GM18498 (cell line): ENCODE results near the gene COL4A4.
"Not testable (repeated sequence)": the region's sequence is repeated elsewhere in the genome, so short reads cannot be mapped to it uniquely, and the experiment has no call there.

Experiments
- ATAC-seq: cut with Tn5 transposase; IDR thresholded peaks from one replicate; pipeline ENCODE4 v1.9.1; 2021; ENCODE audit warnings: mild to moderate bottlenecking, moderate library complexity; ENCODE audit not compliant: unreplicated experiment

COL4A4 gene

DNA sequence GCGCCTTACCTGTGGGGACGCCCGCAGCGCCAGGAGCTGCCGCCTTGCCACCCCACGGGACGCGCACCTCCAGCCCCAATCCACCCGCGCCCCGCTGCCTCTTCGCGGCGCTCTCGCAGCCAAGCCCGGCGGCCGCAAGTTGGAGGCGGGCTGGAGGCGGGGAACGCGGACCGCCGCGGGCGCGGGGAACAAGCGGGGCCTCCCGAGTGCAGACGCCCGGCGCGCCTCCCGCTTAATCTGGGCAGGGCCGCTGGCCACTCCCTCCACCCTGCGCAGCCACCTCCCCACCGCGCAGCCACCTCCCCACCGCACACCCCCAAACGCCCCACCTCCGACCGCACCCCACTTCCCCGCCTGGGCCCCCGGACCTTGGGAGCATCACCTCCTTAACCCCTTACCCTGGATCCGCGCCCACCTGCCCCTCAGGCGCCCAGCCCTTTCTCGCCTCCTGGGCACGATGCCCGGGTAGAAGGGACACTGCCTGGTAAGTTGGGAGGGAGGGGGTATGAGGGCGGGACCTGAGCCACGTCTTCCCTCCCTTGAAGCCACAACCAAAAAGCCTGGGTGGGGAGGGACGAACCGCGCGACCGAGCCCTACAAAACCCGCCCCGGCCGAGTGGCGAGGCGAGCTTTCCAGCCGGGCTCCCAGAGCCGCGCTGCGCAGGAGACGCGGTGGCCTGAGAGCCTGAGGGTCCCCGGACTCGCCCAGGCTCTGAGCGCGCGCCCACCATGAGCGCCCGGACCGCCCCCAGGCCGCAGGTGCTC, at the start of gene COL4A4, which contains the start of gene COL4A3:
COL4A4 (minus strand) TSS at position 208 of the 765 bp plus-strand sequence. CDS start 16,722 bp downstream, outside the sequence.
COL4A3 (plus strand) TSS at position 627 of the 765 bp plus-strand sequence; CDS start at position 730, 103 bp downstream.
- ATAC-seq: peak; percentile 61

DNA sequence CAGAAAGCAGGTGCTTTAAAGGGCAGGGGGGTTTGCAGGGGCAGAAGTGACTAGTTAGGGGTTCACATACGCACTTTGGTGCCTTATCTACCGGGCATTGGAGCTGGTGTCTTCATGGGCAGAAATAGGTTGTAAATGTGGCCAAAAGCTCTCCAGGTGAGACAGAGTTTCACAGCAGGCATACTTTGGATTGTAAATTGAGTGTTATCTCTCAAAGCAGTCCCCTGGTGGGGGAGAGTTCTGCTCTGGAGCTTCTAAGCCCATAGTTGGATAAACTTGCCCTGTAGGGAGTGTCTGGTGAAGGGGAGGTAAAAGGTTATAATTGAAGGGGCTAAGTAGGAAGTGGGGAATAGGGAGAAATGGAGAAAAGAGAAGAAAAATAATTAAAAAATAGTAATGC, 43.6 kb upstream of the COL4A4 start:
- no peak for ATAC-seq

DNA sequence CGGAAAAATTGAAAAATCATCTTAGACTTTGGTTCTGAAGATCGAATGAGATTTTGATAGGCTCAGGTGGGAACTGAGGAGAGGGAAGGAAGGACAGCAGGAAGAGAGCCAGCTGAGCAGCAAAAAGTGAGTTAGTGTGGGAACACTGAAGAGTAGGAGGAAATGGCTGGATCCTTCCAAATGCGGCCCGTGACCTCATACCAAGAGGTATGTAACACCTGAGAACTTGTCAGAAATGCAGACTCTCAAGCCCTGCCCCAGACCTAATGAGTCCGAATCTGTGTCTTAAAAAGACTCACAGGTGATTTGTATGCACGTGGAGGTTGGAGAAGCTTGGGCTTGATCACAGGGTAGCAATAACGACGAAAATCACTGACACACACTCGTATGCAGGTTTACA, 42.4 kb upstream of the COL4A4 start:
- no peak for ATAC-seq

DNA sequence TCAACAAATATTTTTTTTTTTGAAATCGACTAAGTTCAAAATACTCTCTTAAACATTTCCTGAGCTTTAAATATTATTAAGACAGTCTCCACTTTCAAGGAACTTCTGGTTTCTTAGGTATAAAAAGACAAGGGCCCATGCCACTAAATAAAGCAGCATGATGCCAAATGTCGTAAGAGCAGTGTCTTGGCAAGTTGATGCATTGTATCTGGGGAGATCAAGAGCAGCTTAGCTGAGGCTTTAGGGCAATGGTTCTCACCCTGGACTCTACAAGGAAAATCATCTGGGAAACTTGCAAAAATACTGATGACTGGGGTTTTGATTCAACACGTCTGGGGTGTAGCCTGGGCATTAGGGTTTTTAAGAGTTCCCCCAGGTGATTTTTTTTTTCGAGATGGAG, 41.7 kb upstream of the COL4A4 start:
- no peak for ATAC-seq

DNA sequence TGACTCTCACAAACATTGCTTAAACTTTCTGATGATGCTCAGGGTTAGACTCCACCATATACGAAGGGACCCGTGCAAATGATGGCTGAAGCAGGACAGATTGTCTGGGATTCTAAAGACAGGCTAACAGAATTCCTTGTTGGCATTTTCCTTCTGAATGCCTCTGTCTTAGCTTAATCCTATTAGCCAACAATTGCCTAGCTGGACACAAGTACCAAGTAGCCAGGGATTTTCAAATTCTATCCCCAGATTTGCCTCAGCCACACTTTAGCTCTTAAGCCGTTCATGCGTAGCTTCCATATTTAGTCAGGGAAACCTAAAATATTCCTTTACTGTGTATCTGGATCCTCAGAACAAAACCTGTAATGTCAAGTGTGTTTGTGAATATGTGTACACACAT, 40.4 kb upstream of the COL4A4 start:
- no peak for ATAC-seq

DNA sequence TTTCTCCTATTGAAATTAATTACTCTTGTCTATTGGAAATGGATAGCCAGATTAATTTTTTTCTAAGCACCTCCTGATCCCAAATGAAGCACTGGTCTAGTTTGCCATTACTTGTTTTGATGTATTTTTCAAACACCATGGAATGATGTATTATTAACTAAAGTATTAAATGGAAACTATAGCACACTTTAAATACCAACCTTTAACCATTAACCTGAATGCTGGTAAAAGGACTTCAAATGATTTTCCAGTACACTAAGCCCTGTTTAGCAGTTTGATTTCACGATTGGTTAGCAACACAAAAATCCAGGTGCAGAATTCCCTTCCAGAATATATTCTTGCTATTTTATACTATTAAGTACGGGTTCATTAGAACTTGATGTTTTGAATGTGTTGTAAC, 37.8 kb upstream of the COL4A4 start:
- no peak for ATAC-seq

DNA sequence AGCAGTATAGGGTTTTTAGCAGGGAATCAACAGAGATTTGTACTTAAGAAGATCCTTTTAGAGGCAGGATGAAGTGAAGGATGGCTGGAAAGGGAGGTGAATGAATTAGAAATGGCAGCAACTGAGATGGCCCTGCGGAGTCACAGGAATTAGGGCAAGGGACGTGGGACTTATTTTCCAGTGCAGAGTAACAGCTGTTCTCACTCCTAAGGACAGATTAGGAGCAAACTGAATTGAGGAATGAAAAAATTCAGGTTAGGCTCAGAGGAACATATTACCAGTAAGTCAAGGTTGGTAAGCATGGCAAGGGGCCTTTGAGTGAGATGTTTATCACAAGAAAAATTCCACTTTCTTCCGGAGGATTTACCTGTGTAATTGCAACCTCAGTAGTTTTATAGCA, 34.9 kb upstream of the COL4A4 start:
- no peak for ATAC-seq

DNA sequence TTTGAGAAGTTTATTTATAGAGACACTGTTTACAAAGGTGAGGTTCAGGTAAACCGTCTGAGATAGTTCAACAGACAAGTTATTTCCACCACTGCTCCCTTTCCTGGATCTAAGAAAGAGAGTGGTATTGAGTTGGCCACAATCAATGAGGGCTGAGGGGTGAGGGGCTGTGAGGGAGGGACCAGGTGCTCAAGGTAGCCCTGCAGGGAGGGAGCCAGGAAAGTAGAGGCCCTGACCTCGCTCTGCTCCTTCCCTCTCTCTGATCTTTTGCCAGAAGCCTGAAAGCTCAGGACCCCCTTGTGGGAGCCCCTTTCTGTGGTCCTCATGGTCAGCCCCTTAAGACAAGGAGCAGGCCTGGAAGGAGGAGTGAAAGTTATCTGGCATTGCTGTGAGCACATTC, 30.2 kb upstream of the COL4A4 start:
- no peak for ATAC-seq

DNA sequence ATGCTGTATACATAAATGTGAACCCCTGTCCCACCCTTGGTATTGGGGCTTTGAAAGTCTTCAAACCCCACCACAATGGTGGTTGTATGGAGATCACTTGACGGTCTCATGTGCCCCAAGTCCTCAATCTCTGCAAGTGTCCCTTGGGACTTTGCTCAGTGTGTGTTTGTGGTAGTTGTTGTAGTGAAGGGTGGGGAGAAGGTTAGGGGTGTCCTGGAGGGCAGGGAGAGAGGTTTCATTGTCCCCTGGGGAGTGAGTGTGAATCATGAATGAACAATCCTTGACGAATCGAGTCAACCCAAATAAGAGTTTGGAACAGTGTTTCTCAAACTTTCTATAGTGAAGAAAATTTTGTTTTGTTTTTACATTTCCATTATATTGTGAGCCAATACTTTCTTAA, 28.5 kb upstream of the COL4A4 start:
- ATAC-seq: no peak

DNA sequence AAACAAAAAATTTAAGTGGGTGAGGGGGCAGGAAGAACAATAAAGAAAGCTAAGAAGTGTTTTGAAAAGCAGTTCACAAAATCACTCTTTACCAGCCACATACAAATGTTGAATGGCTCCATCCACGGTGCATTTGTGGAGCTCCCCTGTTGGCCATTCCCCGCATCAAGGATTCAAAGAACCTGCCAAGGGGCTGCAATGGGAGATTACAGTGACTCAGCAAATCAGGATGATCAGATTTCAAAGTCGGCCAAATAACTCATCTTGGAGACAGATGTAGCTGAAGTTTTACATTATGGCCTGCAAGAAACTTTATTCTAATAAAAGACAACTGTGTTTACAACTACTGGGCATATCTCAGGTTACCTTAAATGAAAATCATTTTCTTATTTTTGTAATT, 27.4 kb upstream of the COL4A4 start:
- ATAC-seq: no peak

DNA sequence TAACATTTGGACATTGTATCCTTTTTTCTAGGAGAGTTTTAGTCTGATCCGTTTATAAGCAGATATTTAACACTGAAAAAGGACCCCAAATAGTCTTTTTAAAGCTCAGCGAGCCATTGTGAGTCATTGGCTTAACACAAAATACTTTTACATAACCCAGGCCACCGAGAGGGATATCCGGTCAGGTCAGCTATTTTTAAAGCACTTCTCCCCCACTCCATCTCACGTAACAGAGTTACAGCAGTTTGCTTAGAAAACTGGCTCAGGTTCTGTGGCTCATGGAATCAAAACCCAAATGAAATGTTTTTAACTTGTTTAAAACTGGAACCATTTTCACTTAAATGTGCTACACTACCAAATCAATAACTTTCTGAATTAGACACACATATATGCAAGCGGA, 24.3 kb upstream of the COL4A4 start:
- peak; percentile 81 for ATAC-seq

DNA sequence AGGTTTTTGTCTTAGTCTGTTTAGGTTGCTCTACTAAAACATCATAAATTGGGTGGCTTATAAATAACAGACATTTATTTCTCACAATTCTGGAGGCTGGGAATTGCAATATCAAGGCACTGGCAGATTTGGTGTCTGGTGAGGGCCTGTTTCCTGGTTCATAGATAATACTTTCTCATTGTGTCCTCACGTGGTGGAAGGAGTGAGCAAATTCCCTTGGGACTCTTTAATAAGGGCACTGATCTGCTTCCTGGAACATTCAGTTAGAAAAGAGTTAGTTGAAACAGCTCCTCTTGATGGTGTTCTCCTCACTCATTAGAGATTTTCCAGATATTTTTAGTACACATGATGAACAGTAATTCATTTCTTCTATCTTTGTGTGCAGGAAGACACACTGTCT, 22.7 kb upstream of the COL4A4 start:
- ATAC-seq: no peak

DNA sequence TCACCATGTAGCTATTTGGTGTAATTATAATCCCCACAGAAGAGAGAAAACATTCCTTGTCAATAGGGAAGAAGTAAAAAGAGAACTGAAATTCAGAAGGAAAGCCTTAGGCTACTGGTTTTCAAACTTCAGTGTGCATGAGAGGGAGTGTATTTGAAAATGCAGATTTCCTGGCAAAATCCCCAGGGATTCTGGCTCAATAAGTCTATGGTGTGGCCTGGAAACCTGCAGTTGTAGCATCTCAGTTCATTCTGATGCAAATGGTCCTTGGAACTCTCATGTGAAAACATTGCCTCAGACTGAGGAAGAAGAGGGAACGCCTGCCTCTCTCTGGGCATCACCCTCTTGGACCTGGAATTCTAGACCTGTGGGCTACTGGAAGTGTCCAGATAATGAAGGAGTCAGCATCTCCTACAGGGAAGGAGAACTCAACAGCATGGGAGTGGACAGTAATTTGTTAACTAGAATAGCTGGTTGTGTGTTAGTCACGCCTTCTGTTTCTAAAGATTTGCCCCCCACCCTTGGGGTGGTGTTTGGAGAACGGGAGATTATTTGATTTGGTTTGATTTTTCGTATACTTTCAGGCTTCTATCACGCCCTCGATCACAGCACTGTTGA, 21.7 kb upstream of the COL4A4 start:
- no peak for ATAC-seq

DNA sequence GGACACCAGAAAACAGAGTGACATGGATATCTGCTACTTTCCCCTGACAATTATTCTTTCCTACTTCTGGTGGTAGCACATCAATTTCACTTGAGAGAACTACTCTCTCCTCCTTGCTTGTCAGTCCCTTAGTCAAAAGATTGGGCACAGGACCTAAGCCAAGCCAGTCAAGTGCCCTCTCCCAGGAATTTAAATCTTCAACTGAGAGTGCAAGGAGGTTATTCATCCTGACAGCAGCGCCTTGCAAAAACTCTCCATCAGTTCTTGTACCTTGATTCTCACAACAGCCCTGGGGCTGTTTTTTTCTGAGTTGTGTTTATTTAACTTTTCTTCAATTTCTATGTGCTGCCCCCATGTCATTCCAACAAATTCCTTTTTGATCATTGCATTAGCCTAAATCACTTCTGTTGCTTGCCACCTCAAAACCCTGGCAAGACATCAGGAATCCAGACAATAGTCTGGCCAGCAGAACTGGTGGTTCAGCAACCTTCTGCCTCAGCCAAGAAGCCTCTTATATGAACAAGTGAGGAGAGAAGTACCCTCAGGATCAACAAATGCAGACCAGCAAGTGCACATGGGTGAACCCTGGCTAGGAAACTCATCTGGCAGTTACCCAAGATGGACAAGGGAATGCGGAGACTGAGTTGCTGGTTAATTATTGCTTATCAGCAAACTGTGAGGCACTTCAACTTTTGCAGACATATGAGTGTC, 19.8 kb upstream of the COL4A4 start:
- ATAC-seq: no peak

DNA sequence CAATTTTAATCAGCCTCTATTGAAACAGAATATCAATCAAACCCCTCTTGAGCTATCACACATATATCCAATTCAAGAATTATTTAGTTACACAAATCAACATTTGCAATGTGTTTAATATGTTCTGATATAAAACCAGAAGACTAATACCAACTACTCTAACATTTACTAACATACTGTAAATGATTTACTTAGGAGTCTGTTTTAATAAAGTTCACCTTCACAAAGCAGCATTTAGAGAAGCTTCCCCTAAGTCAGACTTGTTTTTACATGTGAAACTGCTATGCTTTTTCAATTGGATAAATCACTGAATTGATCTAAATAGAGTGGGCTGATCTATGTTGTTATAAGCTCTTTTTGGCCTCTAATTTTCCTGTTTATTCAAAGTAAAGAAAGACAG, 18.8 kb upstream of the COL4A4 start:
- ATAC-seq: no peak

DNA sequence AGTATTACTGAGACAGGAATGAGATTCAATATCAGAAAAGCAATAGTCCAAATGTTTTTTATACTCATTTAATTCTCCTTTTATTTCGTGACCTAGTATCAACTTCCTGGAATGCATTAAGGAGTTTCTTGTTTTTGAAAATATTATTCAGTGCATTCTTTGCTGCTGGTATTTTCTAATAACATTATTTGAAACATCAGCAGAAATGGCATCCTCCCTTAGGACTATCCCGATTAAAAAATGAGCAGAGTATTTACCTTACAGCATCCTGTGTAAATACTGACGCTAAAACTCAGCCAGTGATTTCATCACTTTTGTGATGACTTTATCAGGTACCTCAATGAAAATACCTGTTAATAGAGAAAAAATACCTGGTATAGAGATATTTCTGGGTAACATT, 16.8 kb upstream of the COL4A4 start:
- no peak for ATAC-seq

DNA sequence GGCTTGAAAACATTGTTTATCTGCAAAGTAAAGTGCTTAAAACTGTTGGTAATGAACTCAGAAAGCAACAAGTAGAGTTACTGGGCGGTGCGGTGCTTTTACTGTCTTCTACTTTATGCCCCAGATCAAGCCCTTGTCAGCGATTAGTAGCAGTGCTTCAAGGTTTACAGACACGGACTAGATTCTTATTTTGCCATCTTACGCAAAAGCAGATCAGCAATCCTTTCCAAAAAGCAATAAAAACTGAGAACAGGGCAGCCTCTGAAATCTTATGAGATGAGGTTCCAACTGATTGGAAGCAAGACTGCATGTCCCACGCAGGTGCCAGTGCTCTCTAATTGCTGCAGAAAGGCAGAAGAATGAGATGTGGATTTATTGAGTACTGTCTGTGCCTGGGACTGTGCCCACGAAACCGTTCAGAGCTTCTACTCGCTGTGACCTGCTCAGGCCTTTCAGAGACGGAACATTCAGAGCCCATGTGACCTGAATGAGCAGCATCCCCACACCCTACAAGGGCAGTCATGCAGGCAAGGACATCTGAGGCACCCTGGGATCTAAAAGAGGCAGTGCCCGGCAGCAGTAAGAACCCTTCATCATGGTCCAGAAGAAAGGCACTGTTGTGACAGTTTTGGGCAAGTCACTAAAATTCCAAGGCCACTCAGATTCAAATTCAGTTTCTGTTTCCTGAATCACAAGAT, 16.1 kb upstream of the COL4A4 start:
- ATAC-seq: no peak

DNA sequence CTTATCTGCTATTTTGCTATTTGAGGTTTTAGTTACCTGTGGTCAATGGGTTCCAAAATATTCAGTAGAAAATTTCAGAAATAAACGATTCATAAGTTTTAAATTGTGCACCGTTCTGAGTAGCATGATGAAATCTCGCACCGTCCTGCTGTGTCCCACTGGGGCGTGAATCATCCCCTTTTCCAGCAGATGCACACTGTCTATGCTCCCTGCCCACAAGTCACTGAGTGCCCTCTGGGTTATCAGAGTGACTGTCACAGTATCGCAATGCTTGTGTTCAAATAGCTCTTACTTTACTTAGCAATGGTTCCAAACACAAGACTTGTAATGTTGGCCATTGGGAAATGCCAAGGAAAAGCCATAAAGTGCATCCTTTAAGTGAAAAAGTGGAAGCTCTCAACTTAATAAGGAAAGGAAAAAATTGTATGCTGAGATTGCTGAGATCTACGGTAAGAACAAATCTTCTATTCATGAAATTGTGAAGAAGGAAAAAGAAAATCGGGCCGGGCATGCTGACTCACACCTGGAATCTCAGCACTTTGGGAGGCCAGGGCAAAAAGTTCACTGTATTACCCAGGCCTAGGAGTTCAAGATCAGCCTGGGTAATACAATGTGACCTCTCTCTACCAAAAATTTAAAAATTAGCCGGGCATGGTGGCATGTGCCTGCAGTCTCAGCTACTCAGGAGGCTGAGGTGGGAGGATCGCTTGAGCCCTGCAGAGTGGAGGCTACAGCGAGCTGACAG, 13.8 kb upstream of the COL4A4 start:
- no peak for ATAC-seq

DNA sequence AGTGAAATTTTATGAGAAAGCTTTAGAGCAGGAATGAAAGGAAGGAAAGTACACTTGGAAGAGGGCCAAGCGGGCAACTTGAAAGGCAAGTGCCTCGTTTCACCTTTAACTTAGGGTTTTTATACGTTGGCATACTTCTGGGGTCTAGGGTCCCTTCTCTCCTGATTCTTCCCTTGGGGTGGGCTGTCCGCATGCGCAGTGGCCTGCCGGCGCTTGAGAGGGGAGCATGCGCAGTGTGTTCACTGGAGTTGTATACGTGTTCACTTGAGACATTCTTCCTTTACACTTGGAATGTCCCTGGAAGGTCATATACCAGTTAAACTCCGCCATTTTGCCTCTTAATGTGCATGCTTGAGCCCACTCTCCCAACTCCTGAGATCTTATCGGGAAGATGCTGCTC, 7.8 kb upstream of the COL4A4 start:
- not testable (repeated sequence) for ATAC-seq

DNA sequence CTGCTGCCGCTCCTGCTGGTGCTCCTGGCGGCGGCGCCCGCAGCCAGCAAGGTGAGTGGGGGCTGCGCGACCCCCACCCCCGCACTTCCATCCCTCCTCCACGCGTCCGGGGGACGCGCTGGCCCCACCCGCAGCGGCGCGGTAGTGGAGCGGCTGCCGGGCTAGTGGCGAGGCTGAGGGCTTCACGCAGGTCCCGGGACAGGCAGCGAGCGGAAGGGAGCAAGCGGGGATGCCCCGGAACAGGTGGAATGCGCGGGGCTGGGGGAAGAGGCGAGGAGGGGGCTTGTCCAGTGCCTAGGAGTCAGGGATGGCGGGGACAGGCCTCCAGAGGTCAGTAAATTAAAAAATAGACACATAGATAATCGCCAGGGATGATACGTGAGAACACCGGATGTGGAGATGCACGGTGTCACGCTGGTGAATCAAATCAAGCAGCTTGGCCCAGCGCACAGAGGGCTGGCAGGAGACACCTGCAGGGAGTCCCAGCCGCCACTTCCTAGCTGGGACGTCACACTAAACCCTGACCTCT, 822 bp upstream of the COL4A4 start:
- peak; percentile 62 for ATAC-seq
